WTC11 (cell line): ENCODE measurements around the gene ITPKC.

Experiments used
- CREB1 ChIP-seq: sonication (generic); formaldehyde crosslinking; IDR thresholded peaks from 2 replicates; pipeline ENCODE4 v1.8.0; 2023; ENCODE audit warnings: mild to moderate bottlenecking, missing genetic modification reagents
- ESRRA ChIP-seq: sonication (generic); formaldehyde crosslinking; IDR thresholded peaks from 2 replicates; pipeline ENCODE4 v1.8.1; 2022; ENCODE audit warnings: mild to moderate bottlenecking, missing genetic modification reagents, borderline replicate concordance
- GTF2I ChIP-seq: fragments of 250-450 bp; sonication (Bioruptor Pico); conservative IDR thresholded peaks from 2 replicates; pipeline ENCODE4 v1.4.0; 2021; ENCODE audit warnings: mild to moderate bottlenecking
- JAZF1 ChIP-seq: fragments of 250-450 bp; sonication (Bioruptor Pico); IDR thresholded peaks from 2 replicates; pipeline ENCODE4 v1.9.0; 2021; ENCODE audit warnings: moderate library complexity, mild to moderate bottlenecking, inconsistent platforms
- JUN ChIP-seq: sonication (generic); formaldehyde crosslinking; IDR thresholded peaks from 2 replicates; pipeline ENCODE4 v1.8.0; 2023; ENCODE audit warnings: mild to moderate bottlenecking, missing genetic modification reagents
- MAX ChIP-seq: sonication (generic); formaldehyde crosslinking; IDR thresholded peaks from 2 replicates; pipeline ENCODE4 v1.8.0; 2022; ENCODE audit warnings: mild to moderate bottlenecking, missing genetic modification reagents
- MYBL2 ChIP-seq: sonication (generic); formaldehyde crosslinking; IDR thresholded peaks from 2 replicates; pipeline ENCODE4 v1.8.1; 2023; ENCODE audit warnings: mild to moderate bottlenecking, moderate library complexity, missing genetic modification reagents
- TEAD4 ChIP-seq: sonication (generic); formaldehyde crosslinking; IDR thresholded peaks from 2 replicates; pipeline ENCODE4 v1.8.0; 2022; ENCODE audit warnings: mild to moderate bottlenecking, missing genetic modification reagents
- ZNF121 ChIP-seq: sonication (generic); formaldehyde crosslinking; IDR thresholded peaks from 2 replicates; pipeline ENCODE4 v1.8.0; 2023; ENCODE audit warnings: missing genetic modification reagents
- ZNF263 ChIP-seq: sonication (generic); formaldehyde crosslinking; IDR thresholded peaks from 2 replicates; pipeline ENCODE4 v1.8.1; 2022; ENCODE audit warnings: low read depth, mild to moderate bottlenecking, moderate library complexity, missing genetic modification reagents
- TF ChIP-seq, protein P1 (sequence below): fragments of 200-600 bp; IDR thresholded peaks from 2 replicates; pipeline ENCODE4 v1.8.0; 2022; ENCODE audit warnings: antibody characterized with exemption
- TF ChIP-seq, protein P2 (sequence below): sonication (generic); formaldehyde crosslinking; IDR thresholded peaks from 2 replicates; pipeline ENCODE4 v1.8.0; 2022; ENCODE audit warnings: mild to moderate bottlenecking, missing genetic modification reagents

- TF ChIP-seq, protein P1, sequence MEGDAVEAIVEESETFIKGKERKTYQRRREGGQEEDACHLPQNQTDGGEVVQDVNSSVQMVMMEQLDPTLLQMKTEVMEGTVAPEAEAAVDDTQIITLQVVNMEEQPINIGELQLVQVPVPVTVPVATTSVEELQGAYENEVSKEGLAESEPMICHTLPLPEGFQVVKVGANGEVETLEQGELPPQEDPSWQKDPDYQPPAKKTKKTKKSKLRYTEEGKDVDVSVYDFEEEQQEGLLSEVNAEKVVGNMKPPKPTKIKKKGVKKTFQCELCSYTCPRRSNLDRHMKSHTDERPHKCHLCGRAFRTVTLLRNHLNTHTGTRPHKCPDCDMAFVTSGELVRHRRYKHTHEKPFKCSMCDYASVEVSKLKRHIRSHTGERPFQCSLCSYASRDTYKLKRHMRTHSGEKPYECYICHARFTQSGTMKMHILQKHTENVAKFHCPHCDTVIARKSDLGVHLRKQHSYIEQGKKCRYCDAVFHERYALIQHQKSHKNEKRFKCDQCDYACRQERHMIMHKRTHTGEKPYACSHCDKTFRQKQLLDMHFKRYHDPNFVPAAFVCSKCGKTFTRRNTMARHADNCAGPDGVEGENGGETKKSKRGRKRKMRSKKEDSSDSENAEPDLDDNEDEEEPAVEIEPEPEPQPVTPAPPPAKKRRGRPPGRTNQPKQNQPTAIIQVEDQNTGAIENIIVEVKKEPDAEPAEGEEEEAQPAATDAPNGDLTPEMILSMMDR, result peak; percentile 18; the same call in 1 of the 2 replicates
- TF ChIP-seq GTF2I, result no peak
- no peak for TF ChIP-seq ZNF263 (CRISPR knock-in tag)
- TF ChIP-seq MYBL2 (CRISPR knock-in tag), result no peak
- TF ChIP-seq CREB1, result no peak
- TF ChIP-seq, protein P2, sequence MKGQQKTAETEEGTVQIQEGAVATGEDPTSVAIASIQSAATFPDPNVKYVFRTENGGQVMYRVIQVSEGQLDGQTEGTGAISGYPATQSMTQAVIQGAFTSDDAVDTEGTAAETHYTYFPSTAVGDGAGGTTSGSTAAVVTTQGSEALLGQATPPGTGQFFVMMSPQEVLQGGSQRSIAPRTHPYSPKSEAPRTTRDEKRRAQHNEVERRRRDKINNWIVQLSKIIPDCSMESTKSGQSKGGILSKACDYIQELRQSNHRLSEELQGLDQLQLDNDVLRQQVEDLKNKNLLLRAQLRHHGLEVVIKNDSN (CRISPR knock-in tag), result no peak
- TF ChIP-seq ESRRA (CRISPR knock-in tag), result no peak
- no peak for TF ChIP-seq MAX (CRISPR knock-in tag)
- no peak for TF ChIP-seq TEAD4 (CRISPR knock-in tag)
- no peak for TF ChIP-seq ZNF121 (CRISPR knock-in tag)
- no peak for TF ChIP-seq JUN (CRISPR knock-in tag)
- TF ChIP-seq JAZF1 (CRISPR knock-in tag), result no peak
Observed at GRCh38 chr19:40702337-40703012, 14.4 kb upstream of the ITPKC start.
